ENCODE results near the gene PKMYT1.
A peak's percentile ranks its signal among the peaks of the same experiment; 100 is the strongest.

PKMYT1 gene

GRCh38 chr16:3019594-3020246, 39.5 kb upstream of the PKMYT1 start:
- no peak for DNase-seq (ENCODE audit: low read depth in 1 of 2, low spot score in 1 of 2)

- DNase-seq (ENCODE audit: low read depth in 1 of 2, low spot score in 1 of 2), result no peak
Measured at GRCh38 chr16:3017794-3018506, 37.7 kb upstream of the PKMYT1 start, which contains the start of gene CLDN6. Gene CLDN6 (minus strand): TSS chr16:3018183. CDS start chr16:3016021, 2,162 bp downstream.

- DNase-seq (ENCODE audit: low read depth in 1 of 2, low spot score in 1 of 2), result no peak
Measured at GRCh38 chr16:3017344-3017743, 37.1 kb upstream of the PKMYT1 start.

- no peak for DNase-seq (ENCODE audit: low read depth in 1 of 2, low spot score in 1 of 2)
Measured at GRCh38 chr16:3015865-3016521, 35.7 kb upstream of the PKMYT1 start.

- DNase-seq (ENCODE audit: low read depth in 1 of 2, low spot score in 1 of 2), result no peak
Measured at GRCh38 chr16:3014971-3015370, 34.7 kb upstream of the PKMYT1 start.

GRCh38 chr16:3013998-3014690, 33.9 kb upstream of the PKMYT1 start:
- DNase-seq (ENCODE audit: low read depth in 1 of 2, low spot score in 1 of 2), result no peak

- DNase-seq (ENCODE audit: low read depth in 1 of 2, low spot score in 1 of 2), result no peak
Measured at GRCh38 chr16:3013491-3013951, 33.3 kb upstream of the PKMYT1 start.

GRCh38 chr16:3012828-3013420, 32.7 kb upstream of the PKMYT1 start, which contains the start of gene CLDN9:
Gene CLDN9 (plus strand): TSS chr16:3012923. CDS start chr16:3013363, 440 bp downstream.
- DNase-seq (ENCODE audit: low read depth in 1 of 2, low spot score in 1 of 2), result no peak

- no peak for DNase-seq (ENCODE audit: low read depth in 1 of 2, low spot score in 1 of 2)
Measured at GRCh38 chr16:3012246-3012645, 32.0 kb upstream of the PKMYT1 start.

GRCh38 chr16:3010510-3010909, 30.3 kb upstream of the PKMYT1 start:
- DNase-seq (ENCODE audit: low read depth in 1 of 2, low spot score in 1 of 2), result no peak

GRCh38 chr16:3009568-3010390, 29.5 kb upstream of the PKMYT1 start:
- no peak for DNase-seq (ENCODE audit: low read depth in 1 of 2, low spot score in 1 of 2)

GRCh38 chr16:3008690-3009037, 28.4 kb upstream of the PKMYT1 start:
- DNase-seq (ENCODE audit: low read depth in 1 of 2, low spot score in 1 of 2), result no peak

GRCh38 chr16:3007957-3008689, 27.9 kb upstream of the PKMYT1 start:
- no peak for DNase-seq (ENCODE audit: low read depth in 1 of 2, low spot score in 1 of 2)

GRCh38 chr16:3007059-3007956, 27.1 kb upstream of the PKMYT1 start:
- no peak for DNase-seq (ENCODE audit: low read depth in 1 of 2, low spot score in 1 of 2)

GRCh38 chr16:3004781-3005284, 24.6 kb upstream of the PKMYT1 start:
- DNase-seq (ENCODE audit: low read depth in 1 of 2, low spot score in 1 of 2), result no peak

GRCh38 chr16:3004319-3004718, 24.1 kb upstream of the PKMYT1 start:
- DNase-seq (ENCODE audit: low read depth in 1 of 2, low spot score in 1 of 2), result no peak

GRCh38 chr16:3003582-3004270, 23.5 kb upstream of the PKMYT1 start:
- DNase-seq (ENCODE audit: low read depth in 1 of 2, low spot score in 1 of 2), result peak; percentile 86 to 95

- DNase-seq (ENCODE audit: low read depth in 1 of 2, low spot score in 1 of 2), result no peak
Measured at GRCh38 chr16:3001316-3001715, 21.1 kb upstream of the PKMYT1 start.
